Endothelial cell of umbilical vein (primary cell): ENCODE results near the gene LRRC37A3. TPM values are rescaled to one million over a fixed set of nuclear protein-coding genes. Genes with fewer than 3 reads are reported as not detected.
"Not testable (repeated sequence)": the region's sequence is repeated elsewhere in the genome, so short reads cannot be mapped to it uniquely, and the experiment has no call there.

Source experiments
- BruUV-seq: library from RNA; stranded (reverse); fragments of 400-500 nt; replicated peaks from 2 replicates; lab custom pipeline; 2021; lab: Mats Ljungman, UMichigan
- CTCF ChIA-PET: fragments of 300-600, 350-600 bp; sonication (Branson Sonifier 250); formaldehyde crosslinking; loops from one replicate; lab custom pipeline; 2021; ENCODE audit warnings: antibody characterized with exemption, inconsistent platforms; lab: Charles Lee
- POLR2A ChIA-PET: fragments of 300-600, 350-600 bp; sonication (Branson Sonifier 250); formaldehyde crosslinking; loops from one replicate; lab custom pipeline; 2021; ENCODE audit warnings: antibody characterized with exemption, inconsistent platforms; lab: Charles Lee
- DNase-seq: peaks from one replicate; pipeline ENCODE4 v3.0.0-alpha.2; 2011; ENCODE audit warnings: low read depth, low spot score
- FAIRE-seq: peaks from 2 replicates; lab custom pipeline; 2011; peaks lifted over from hg19 to GRCh38; lab: Jason Lieb, UNC
- H2AFZ ChIP-seq: 2 replicates; pipeline ENCODE4 v1.6.0; 2012; ENCODE audit warnings: low read depth, low read length, control low read depth, inconsistent platforms
- H3K27ac ChIP-seq: 2 replicates; pipeline ENCODE4 v1.5.1; 2011; ENCODE audit warnings: low read depth, mild to moderate bottlenecking, control low read depth, low read length, moderate library complexity; ENCODE audit not compliant: insufficient read depth
- H3K27me3 ChIP-seq, 2 experiments: 2 replicates each; pipeline versions ENCODE4 v1.6.0 to v1.6.1; 2011; ENCODE audit warnings: low read length in 2 of 2, mixed read lengths in 1 of 2; ENCODE audit not compliant: control insufficient read depth in 2 of 2, insufficient read depth in 2 of 2
- H3K36me3 ChIP-seq, 2 experiments: 2 replicates in 1 of 2; 3 replicates in 1 of 2; pipeline ENCODE4 v1.5.1; 2011; ENCODE audit warnings: low read length in 2 of 2, mild to moderate bottlenecking in 1 of 2, moderate library complexity in 1 of 2; ENCODE audit not compliant: control insufficient read depth in 2 of 2, insufficient read depth in 2 of 2; ENCODE audit errors: extremely low read depth in 1 of 2
- H3K4me1 ChIP-seq: 3 replicates; pipeline ENCODE4 v1.5.1; 2011; ENCODE audit warnings: mild to moderate bottlenecking, low read length; ENCODE audit not compliant: control insufficient read depth, insufficient read depth; ENCODE audit errors: extremely low read depth
- H3K4me2 ChIP-seq: 2 replicates; pipeline ENCODE4 v1.6.1; 2011; ENCODE audit warnings: low read length, control low read depth, mixed read lengths; ENCODE audit not compliant: insufficient read depth
- H3K4me3 ChIP-seq, 3 experiments: fragments of 200-600 bp in 1 of 3; sonication (generic), shearing (Covaris generic) in 1 of 3; replicated peaks in 1 of 3; 2 replicates each; pipeline ENCODE4 v1.5.1; 2011 to 2016; ENCODE audit warnings: control low read depth in 3 of 3, low read length in 3 of 3, mild to moderate bottlenecking in 2 of 3, inconsistent platforms in 1 of 3, low read depth in 1 of 3, moderate library complexity in 1 of 3; ENCODE audit not compliant: insufficient read depth in 1 of 3
- H3K79me2 ChIP-seq: 2 replicates; pipeline ENCODE4 v1.6.0; 2012; ENCODE audit warnings: low read length, inconsistent platforms; ENCODE audit not compliant: control insufficient read depth, insufficient read depth
- H3K9ac ChIP-seq: replicated peaks from 2 replicates; pipeline ENCODE3; 2011; ENCODE audit warnings: low read length, control low read depth; ENCODE audit not compliant: insufficient read depth; ENCODE audit errors: extremely low read depth
- H3K9me1 ChIP-seq: replicated peaks from 3 replicates; pipeline ENCODE4 v1.6.0; 2011; ENCODE audit warnings: mild to moderate bottlenecking, low read length; ENCODE audit not compliant: control insufficient read depth, insufficient read depth; ENCODE audit errors: extremely low read depth
- H3K9me3 ChIP-seq: replicated peaks from 2 replicates; pipeline ENCODE4 v1.5.1; 2012; ENCODE audit warnings: low read length, inconsistent platforms; ENCODE audit not compliant: control insufficient read depth, insufficient read depth
- H4K20me1 ChIP-seq: replicated peaks from 2 replicates; pipeline ENCODE3; 2011; ENCODE audit warnings: mild to moderate bottlenecking, low read length; ENCODE audit not compliant: control insufficient read depth, insufficient read depth; ENCODE audit errors: extremely low read depth
- EZH2 ChIP-seq: IDR thresholded peaks from 2 replicates; pipeline ENCODE4 v1.6.1; 2012; ENCODE audit warnings: borderline replicate concordance, low read depth, mild to moderate bottlenecking, moderate library complexity, low read length, inconsistent platforms; ENCODE audit not compliant: severe bottlenecking
- FOS ChIP-seq: IDR thresholded peaks from 2 replicates; pipeline ENCODE4 v1.6.1; 2011; ENCODE audit warnings: mild to moderate bottlenecking, low read length, moderate library complexity, borderline replicate concordance; ENCODE audit not compliant: insufficient read depth
- GATA2 ChIP-seq: IDR thresholded peaks from 2 replicates; pipeline ENCODE4 v1.7.0; 2011; ENCODE audit warnings: low read depth, mild to moderate bottlenecking, moderate library complexity, mixed read lengths, low read length; ENCODE audit not compliant: insufficient read length, insufficient read depth
- JUN ChIP-seq: IDR thresholded peaks from 2 replicates; pipeline ENCODE4 v1.6.1; 2011; ENCODE audit warnings: borderline replicate concordance, low read depth; ENCODE audit not compliant: insufficient read length, insufficient read depth
- MAX ChIP-seq: IDR thresholded peaks from 2 replicates; pipeline ENCODE4 v1.6.1; 2011; ENCODE audit not compliant: insufficient read depth, insufficient read length
- MYC ChIP-seq: IDR thresholded peaks from one replicate; pipeline ENCODE4 v1.6.1; 2011; ENCODE audit warnings: mild to moderate bottlenecking, low read depth, low read length
- POLR2A ChIP-seq: IDR thresholded peaks from 2 replicates; pipeline ENCODE4 v1.6.1; 2012; ENCODE audit warnings: low read depth, mild to moderate bottlenecking, control low read depth, low read length
- POLR2AphosphoS5 ChIP-seq: IDR thresholded peaks from 2 replicates; pipeline ENCODE4 v1.6.1; 2012; ENCODE audit warnings: low read depth, mild to moderate bottlenecking, control low read depth, low read length, moderate library complexity; ENCODE audit not compliant: insufficient read depth
- dilution Hi-C: fragments of 300-500 bp; cut with MboI; formaldehyde crosslinking; loops from one replicate; pipeline ENCODE4 v1.15.0; 2019; ENCODE audit warnings: low sequenced_read_pairs; ENCODE audit not compliant: extremely low pct_ligation_motif_present
- intact Hi-C: fragments of 100-400 bp; cut with micrococcal nuclease; formaldehyde crosslinking; loops from one replicate; pipeline ENCODE4 v1.10.0; 2022
- polyA plus RNA-seq, 4 experiments: library from polyadenylated mRNA; depleted of rRNA in 3 of 4; stranded (reverse) in 3 of 4; unstranded in 1 of 4; fragments of >200 nt; gene quantifications; 2 replicates each; pipeline versions ENCODE4 v1.2.1 to v1.2.3, GENCODE V29; 2011 to 2012; ENCODE audit warnings: missing spikeins in 1 of 4
- total RNA-seq: library from RNA; stranded (reverse); gene quantifications from 2 replicates; pipeline ENCODE4 v1.2.3, GENCODE V29; 2021
- TF ChIP-seq, protein P1 (sequence below), 2 donors: IDR thresholded peaks; 1 replicate in 1 of 2; 2 replicates in 1 of 2; pipeline ENCODE4 v1.5.1; 2011; ENCODE audit warnings: low read length in 2 of 2, mild to moderate bottlenecking in 2 of 2, moderate library complexity in 2 of 2, control low read depth in 1 of 2, inconsistent platforms in 1 of 2, low read depth in 1 of 2; ENCODE audit not compliant: insufficient read depth in 1 of 2; ENCODE audit errors: extremely low read depth in 1 of 2

The LRRC37A3 gene
- total and polyA plus RNA-seq, 2 donors (not counting 3 experiments of a cell fraction or from before 2014, with no cell fraction given) = 7.1 to 8.6 TPM

GRCh38 chr17:64936117-64936516 lies 16.8 kb upstream of the LRRC37A3 start:
- CTCF ChIA-PET = no interaction called here
- no peak for TF ChIP-seq POLR2A
- no peak for TF ChIP-seq EZH2
- TF ChIP-seq POLR2AphosphoS5 = no peak
- TF ChIP-seq, protein P1, sequence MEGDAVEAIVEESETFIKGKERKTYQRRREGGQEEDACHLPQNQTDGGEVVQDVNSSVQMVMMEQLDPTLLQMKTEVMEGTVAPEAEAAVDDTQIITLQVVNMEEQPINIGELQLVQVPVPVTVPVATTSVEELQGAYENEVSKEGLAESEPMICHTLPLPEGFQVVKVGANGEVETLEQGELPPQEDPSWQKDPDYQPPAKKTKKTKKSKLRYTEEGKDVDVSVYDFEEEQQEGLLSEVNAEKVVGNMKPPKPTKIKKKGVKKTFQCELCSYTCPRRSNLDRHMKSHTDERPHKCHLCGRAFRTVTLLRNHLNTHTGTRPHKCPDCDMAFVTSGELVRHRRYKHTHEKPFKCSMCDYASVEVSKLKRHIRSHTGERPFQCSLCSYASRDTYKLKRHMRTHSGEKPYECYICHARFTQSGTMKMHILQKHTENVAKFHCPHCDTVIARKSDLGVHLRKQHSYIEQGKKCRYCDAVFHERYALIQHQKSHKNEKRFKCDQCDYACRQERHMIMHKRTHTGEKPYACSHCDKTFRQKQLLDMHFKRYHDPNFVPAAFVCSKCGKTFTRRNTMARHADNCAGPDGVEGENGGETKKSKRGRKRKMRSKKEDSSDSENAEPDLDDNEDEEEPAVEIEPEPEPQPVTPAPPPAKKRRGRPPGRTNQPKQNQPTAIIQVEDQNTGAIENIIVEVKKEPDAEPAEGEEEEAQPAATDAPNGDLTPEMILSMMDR (IDR thresholded peaks at IDR 0.05; ENCODE audit: extremely low read depth in 1 of 2, insufficient read depth in 1 of 2, low read depth in 1 of 2, low read length in 2 of 2) = no peak
- no peak for TF ChIP-seq MAX
- TF ChIP-seq GATA2 = no peak
- no peak for TF ChIP-seq MYC
- no peak for TF ChIP-seq JUN
- TF ChIP-seq FOS = no peak

DNA sequence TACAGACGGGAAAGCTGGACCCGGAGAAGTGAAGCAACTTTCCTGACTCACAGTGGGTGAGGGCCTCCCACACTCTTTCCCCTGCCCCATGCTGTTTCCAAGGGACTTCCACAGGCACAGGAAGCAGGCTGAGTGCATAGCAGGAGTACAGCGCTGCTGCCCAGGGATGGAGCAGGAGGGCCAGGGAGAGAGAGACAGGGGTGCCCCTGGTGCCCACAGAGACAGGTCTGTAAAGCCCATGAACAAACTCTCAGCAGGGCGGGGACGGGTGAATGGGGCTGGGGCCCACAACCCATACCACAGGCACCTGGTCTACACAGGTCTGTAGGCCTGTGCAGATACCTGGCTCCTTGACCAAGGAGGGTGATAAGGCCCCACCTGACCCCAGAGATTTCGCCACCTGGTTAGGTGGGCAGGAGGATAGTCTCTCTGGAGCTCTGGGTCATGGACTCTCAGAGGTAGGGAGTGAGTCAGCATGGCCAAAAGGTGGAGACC lies 15.1 kb upstream of the LRRC37A3 start:
- H4K20me1 ChIP-seq, H2AFZ ChIP-seq, H3K9me1 ChIP-seq, H3K4me1 ChIP-seq, H3K79me2 ChIP-seq, H3K36me3 ChIP-seq, H3K27me3 ChIP-seq, BruUV-seq, H3K9me3 ChIP-seq, CTCF ChIA-PET, H3K4me3 ChIP-seq, dilution Hi-C loops, intact Hi-C loops, DNase-seq, FAIRE-seq, H3K27ac ChIP-seq, H3K4me2 ChIP-seq, H3K9ac ChIP-seq, POLR2A ChIA-PET: not testable (repeated sequence)

More at GRCh38 chr17:64936117-64936516, 16.8 kb upstream of the LRRC37A3 start:
- H3K36me3 ChIP-seq = no peaks in the 10 kb centered on the region
- no peak overlapping the region for H2AFZ ChIP-seq
- no peaks in the 10 kb centered on the region for H3K79me2 ChIP-seq
- intact Hi-C loops (no loop called here), dilution Hi-C loops (no loop called here)
- BruUV-seq = no TSS peak
- H3K4me3 ChIP-seq = no peak overlapping the region
- H3K9ac ChIP-seq = no peak overlapping the region
- no peak overlapping the region for H3K4me2 ChIP-seq
- H4K20me1 ChIP-seq = no peaks in the 10 kb centered on the region
- no peaks in the 10 kb centered on the region for H3K9me1 ChIP-seq
- FAIRE-seq (no peak), DNase-seq (no peak)
- POLR2A ChIA-PET = no interaction called here
- no peak overlapping the region for H3K27ac ChIP-seq
- H3K9me3 ChIP-seq = no peaks in the 10 kb centered on the region
- no peaks in the 10 kb centered on the region for H3K27me3 ChIP-seq
- H3K4me1 ChIP-seq = no peaks in the 10 kb centered on the region

GRCh38 chr17:64932850-64933249 lies 13.6 kb upstream of the LRRC37A3 start:
- DNase-seq, H3K4me2 ChIP-seq, H2AFZ ChIP-seq, dilution Hi-C loops, H3K4me1 ChIP-seq, H3K4me3 ChIP-seq, H3K27ac ChIP-seq, intact Hi-C loops, FAIRE-seq, H3K9me3 ChIP-seq, H3K9ac ChIP-seq, H4K20me1 ChIP-seq, H3K9me1 ChIP-seq, H3K79me2 ChIP-seq, BruUV-seq, H3K27me3 ChIP-seq, H3K36me3 ChIP-seq, POLR2A ChIA-PET, CTCF ChIA-PET: not testable (repeated sequence)
